Lung microvascular endothelial cell (primary cell): ENCODE results near the gene TMEM123. TPM values are rescaled to one million over a fixed set of nuclear protein-coding genes. Genes with fewer than 3 reads are reported as not detected.
"Not testable (repeated sequence)": the region's sequence is repeated elsewhere in the genome, so short reads cannot be mapped to it uniquely, and the experiment has no call there.

Source experiments
- DNase-seq, 2 donors: peaks; one replicate each; pipeline versions ENCODE4 v3.0.0 to v3.0.0-alpha.2; 2010; ENCODE audit warnings: low read depth in 2 of 2
- total RNA-seq: library from RNA; depleted of rRNA; stranded (reverse); fragments of >200 nt; gene quantifications from 2 replicates; pipeline ENCODE4 v1.2.1, GENCODE V29; 2014

Gene TMEM123
- total RNA-seq, 1 donor from 2014 or later = 269 TPM

GRCh38 chr11:102396708-102397563, 55.6 kb downstream of the TMEM123 start:
- DNase-seq = no peak

GRCh38 chr11:102395720-102396393, 56.7 kb downstream of the TMEM123 start:
- no peak for DNase-seq

GRCh38 chr11:102393272-102393730, 59.3 kb downstream of the TMEM123 start:
- no peak for DNase-seq

- DNase-seq = no peak
Observed at GRCh38 chr11:102391549-102392237, 60.9 kb downstream of the TMEM123 start.

- DNase-seq = peak; percentile 82 to 84
Observed at GRCh38 chr11:102390667-102391465, 61.7 kb downstream of the TMEM123 start.

- DNase-seq = no peak
Observed at GRCh38 chr11:102389253-102389652, 63.3 kb downstream of the TMEM123 start.

- DNase-seq = no peak
Observed at GRCh38 chr11:102387043-102387781, 65.4 kb downstream of the TMEM123 start.

GRCh38 chr11:102386136-102386734, 66.3 kb downstream of the TMEM123 start:
- DNase-seq = no peak

- DNase-seq = no peak
Observed at GRCh38 chr11:102385085-102386007, 67.2 kb downstream of the TMEM123 start.

- no peak for DNase-seq
Observed at GRCh38 chr11:102384419-102385079, 68.0 kb downstream of the TMEM123 start.

GRCh38 chr11:102383839-102384238, 68.7 kb downstream of the TMEM123 start:
- DNase-seq = peak in 1 of 2 donors; percentile 22

- DNase-seq = peak; percentile 52 to 56
Observed at GRCh38 chr11:102382384-102382783, 70.2 kb downstream of the TMEM123 start.

GRCh38 chr11:102378818-102379217, 73.7 kb downstream of the TMEM123 start:
- no peak for DNase-seq

GRCh38 chr11:102377891-102378290, 74.7 kb downstream of the TMEM123 start:
- DNase-seq = no peak

GRCh38 chr11:102375720-102376399, 76.7 kb downstream of the TMEM123 start:
- DNase-seq = no peak

GRCh38 chr11:102374633-102375424, 77.7 kb downstream of the TMEM123 start:
- not testable (repeated sequence) for DNase-seq

GRCh38 chr11:102368472-102368871, 84.1 kb downstream of the TMEM123 start:
- DNase-seq = no peak
